HEK293T (cell line): ENCODE data around the gene ABLIM2.

Experiments
- BHLHE40 ChIP-seq: fragments of 450-650 bp; IDR thresholded peaks from 2 replicates; pipeline ENCODE4 v1.6.1; 2016; ENCODE audit warnings: mild to moderate bottlenecking, moderate library complexity, borderline replicate concordance
- CTBP1 ChIP-seq: fragments of 450-650 bp; IDR thresholded peaks from 2 replicates; pipeline ENCODE4 v1.6.1; 2016; ENCODE audit warnings: borderline replicate concordance
- FOXK2 ChIP-seq: fragments of 450-650 bp; IDR thresholded peaks from 2 replicates; pipeline ENCODE4 v1.6.1; 2016; ENCODE audit warnings: mild to moderate bottlenecking
- LEF1 ChIP-seq: fragments of 450-650 bp; IDR thresholded peaks from 2 replicates; pipeline ENCODE4 v1.6.1; 2017; ENCODE audit warnings: mild to moderate bottlenecking, borderline replicate concordance
- SP1 ChIP-seq: fragments of 450-650 bp; IDR thresholded peaks from 2 replicates; pipeline ENCODE4 v1.6.1; 2017
- ZNF384 ChIP-seq: fragments of 450-650 bp; IDR thresholded peaks from 2 replicates; pipeline ENCODE4 v1.6.1; 2016

DNA sequence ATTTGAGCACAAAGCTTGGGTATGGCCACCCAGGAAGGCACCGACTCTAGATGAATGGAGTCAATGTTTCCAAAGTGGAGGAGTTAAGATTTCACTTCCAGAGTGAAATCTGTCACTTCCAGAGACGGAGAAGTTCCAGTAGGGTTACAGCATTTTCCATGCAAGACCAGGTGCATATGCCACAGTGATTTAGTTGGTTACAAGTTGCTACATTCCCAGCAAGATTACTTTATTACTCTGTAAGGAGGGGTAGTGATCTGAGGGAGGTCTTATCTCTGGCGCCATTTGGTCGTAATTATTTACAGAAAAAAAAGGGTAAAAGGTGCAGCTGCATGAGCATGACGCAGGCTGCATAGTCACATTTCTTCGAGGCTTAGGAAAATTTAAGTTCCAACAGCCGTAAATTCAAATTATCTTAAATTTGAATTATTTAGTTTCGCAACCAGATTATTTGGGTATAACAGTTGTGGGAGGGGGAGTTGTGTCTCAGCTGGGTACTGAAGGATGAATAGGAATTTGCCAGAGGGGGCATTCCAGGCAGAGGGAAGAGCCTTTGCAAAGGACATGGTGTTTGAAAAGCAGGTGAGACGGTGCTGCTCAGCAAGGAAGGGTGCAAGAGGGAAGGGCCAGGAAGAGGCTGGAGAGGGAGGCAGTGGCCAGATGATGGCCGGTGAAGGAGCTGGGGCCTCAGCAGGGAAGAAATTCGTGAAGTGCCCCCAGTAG, 201.5 kb downstream of the ABLIM2 start:
- TF ChIP-seq LEF1 (no peak), BHLHE40 (no peak), FOXK2 (no peak), ZNF384 (no peak), CTBP1 (no peak), SP1 (no peak)
